Calu3 (cell line): ENCODE data around the gene GMCL2. TPM values are rescaled to one million over a fixed set of nuclear protein-coding genes. Genes with fewer than 3 reads are reported as not detected.

Experiments
- BruUV-seq: library from RNA; stranded (reverse); fragments of 400-500 nt; replicated peaks from 2 replicates; lab custom pipeline; 2021; lab: Mats Ljungman, UMichigan
- CTCF ChIA-PET: fragments of 300-600 bp; sonication (Branson Sonifier 250); formaldehyde crosslinking; loops from one replicate; lab custom pipeline; 2022; ENCODE audit warnings: antibody characterized with exemption; lab: Charles Lee
- DNase-seq: peaks from one replicate; pipeline ENCODE4 v3.0.0; 2022
- H3K27ac Mint-ChIP-seq: one replicate; pipeline ENCODE4 v1.8.0; 2022; ENCODE audit warnings: mixed read lengths; ENCODE audit not compliant: unreplicated experiment
- H3K27me3 Mint-ChIP-seq: one replicate; pipeline ENCODE4 v1.8.0; 2022; ENCODE audit warnings: mixed read lengths; ENCODE audit not compliant: unreplicated experiment
- H3K36me3 Mint-ChIP-seq: one replicate; pipeline ENCODE4 v1.8.0; 2022; ENCODE audit warnings: mild to moderate bottlenecking, moderate library complexity, mixed read lengths; ENCODE audit not compliant: insufficient read depth, unreplicated experiment
- H3K4me1 Mint-ChIP-seq: one replicate; pipeline ENCODE4 v1.8.0; 2022; ENCODE audit warnings: mild to moderate bottlenecking, low read depth, mixed read lengths; ENCODE audit not compliant: unreplicated experiment
- H3K4me3 Mint-ChIP-seq: one replicate; pipeline ENCODE4 v1.8.0; 2022; ENCODE audit warnings: mild to moderate bottlenecking, low read depth, moderate library complexity, mixed read lengths; ENCODE audit not compliant: unreplicated experiment
- H3K9me3 Mint-ChIP-seq: one replicate; pipeline ENCODE4 v1.8.0; 2022; ENCODE audit warnings: low read depth, mixed read lengths; ENCODE audit not compliant: unreplicated experiment
- intact Hi-C: fragments of 100-400 bp; cut with micrococcal nuclease; formaldehyde crosslinking; loops from one replicate; pipeline ENCODE4 v1.10.0; 2022; ENCODE audit not compliant: unreplicated experiment
- total RNA-seq: library from RNA; stranded (reverse); gene quantifications from 2 replicates; pipeline ENCODE4 v1.2.3, GENCODE V29; 2022
- TF ChIP-seq, protein P1 (sequence below): fragments of 200-600 bp; IDR thresholded peaks from one replicate; pipeline ENCODE4 v1.8.0; 2022; ENCODE audit warnings: antibody characterized with exemption; ENCODE audit not compliant: unreplicated experiment

GMCL2 gene
- total RNA-seq, 1 experiment from 2014 or later = not detected

DNA sequence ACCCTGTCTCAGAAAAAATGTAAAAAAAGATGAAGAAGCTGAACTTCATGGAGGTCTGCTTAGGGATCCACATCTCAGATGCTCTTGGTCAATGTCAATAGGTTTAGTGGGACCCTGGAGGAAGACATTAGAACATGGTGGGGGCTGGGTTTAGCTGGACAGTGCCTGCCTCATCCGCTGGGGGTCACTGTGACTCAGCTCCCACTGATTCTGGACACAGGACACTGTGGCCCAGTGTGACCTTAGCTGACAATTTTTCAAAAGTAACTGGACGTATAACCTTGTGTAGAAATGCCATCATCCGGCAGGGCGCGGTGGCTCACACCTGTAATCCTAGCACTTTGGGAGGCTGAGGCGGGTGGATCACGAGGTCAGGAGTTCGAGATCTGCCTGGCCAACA, 9.8 kb upstream of the GMCL2 start:
- DNase-seq = no peak
- Mint-ChIP-seq H3K36me3 (no peaks in the 10 kb centered on the region), H3K4me3 (no peak overlapping the region), H3K9me3 (peaks cover 8% of the 10 kb centered on the region), H3K27ac (no peak overlapping the region), H3K27me3 (peaks cover 46% of the 10 kb centered on the region), H3K4me1 (no peaks in the 10 kb centered on the region)
- BruUV-seq = no TSS peak
- CTCF ChIA-PET = interaction anchor here (0.8 kb wide), 1 partner anchor 683 kb away, joined by 3 read pairs; no protein-coding TSS in a partner anchor
- intact Hi-C loops = no loop called here
- TF ChIP-seq, protein P1, sequence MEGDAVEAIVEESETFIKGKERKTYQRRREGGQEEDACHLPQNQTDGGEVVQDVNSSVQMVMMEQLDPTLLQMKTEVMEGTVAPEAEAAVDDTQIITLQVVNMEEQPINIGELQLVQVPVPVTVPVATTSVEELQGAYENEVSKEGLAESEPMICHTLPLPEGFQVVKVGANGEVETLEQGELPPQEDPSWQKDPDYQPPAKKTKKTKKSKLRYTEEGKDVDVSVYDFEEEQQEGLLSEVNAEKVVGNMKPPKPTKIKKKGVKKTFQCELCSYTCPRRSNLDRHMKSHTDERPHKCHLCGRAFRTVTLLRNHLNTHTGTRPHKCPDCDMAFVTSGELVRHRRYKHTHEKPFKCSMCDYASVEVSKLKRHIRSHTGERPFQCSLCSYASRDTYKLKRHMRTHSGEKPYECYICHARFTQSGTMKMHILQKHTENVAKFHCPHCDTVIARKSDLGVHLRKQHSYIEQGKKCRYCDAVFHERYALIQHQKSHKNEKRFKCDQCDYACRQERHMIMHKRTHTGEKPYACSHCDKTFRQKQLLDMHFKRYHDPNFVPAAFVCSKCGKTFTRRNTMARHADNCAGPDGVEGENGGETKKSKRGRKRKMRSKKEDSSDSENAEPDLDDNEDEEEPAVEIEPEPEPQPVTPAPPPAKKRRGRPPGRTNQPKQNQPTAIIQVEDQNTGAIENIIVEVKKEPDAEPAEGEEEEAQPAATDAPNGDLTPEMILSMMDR = no peak

DNA sequence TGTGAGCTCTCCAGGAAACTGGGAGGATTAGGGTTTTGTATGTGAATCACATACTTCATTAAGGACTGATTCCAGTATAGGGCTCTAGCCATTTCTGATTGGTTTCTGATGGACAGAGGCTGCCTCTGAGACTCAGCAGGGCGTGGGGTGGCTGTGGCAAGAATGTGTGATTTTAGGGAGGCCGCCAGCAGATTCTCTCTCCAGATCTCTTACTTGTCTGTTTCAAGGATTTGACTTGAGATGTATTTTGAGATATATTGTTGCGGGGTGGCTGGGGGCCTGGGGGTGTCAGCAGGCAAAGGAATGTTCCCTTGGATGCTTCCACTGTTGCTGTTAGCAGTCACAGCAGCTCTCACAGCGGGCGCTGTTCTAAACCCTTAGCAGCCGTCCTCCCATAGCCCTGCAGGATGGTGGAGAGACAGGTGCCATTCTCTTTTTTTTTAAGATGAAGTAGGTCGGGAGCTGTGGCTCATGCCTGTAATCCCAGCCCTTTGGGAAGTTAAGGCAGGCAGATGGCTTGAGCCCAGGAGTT, 9.2 kb upstream of the GMCL2 start:
- no peaks in the 10 kb centered on the region for H3K4me1 Mint-ChIP-seq
- no TSS peak for BruUV-seq
- intact Hi-C loops = no loop called here
- no peak overlapping the region for H3K27ac Mint-ChIP-seq
- TF ChIP-seq, protein P1 = no peak
- peaks cover 46% of the 10 kb centered on the region for H3K27me3 Mint-ChIP-seq
- DNase-seq = no peak
- H3K4me3 Mint-ChIP-seq = no peak overlapping the region
- peaks cover 8% of the 10 kb centered on the region for H3K9me3 Mint-ChIP-seq
- no peaks in the 10 kb centered on the region for H3K36me3 Mint-ChIP-seq
- CTCF ChIA-PET = interaction anchor here (0.6 to 0.8 kb wide), 3 partner anchors 11 to 1374 kb away, joined by 3 to 15 read pairs (median 3); no protein-coding TSS in a partner anchor

DNA sequence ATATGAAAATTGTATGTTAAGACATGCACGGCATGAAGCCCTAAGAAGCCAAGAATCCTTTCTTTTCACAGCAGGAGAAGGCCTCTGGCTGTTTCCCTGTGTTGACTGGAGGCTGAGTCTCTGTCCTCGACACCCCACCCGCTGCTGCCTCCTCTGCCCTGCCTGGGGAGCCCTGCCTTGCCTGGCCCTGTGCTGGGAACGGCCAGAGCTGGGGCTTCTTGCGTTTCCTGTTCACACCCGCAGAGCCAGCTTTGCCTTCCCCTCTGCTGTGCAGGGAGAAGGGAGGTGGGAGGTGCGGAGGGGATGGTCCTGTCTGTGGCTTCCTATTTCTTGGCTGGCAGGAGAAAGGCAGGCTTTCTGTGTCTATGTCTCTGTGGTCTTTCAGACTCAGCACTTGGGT, 6.9 kb upstream of the GMCL2 start:
- no peaks in the 10 kb centered on the region for H3K4me1 Mint-ChIP-seq
- CTCF ChIA-PET = no interaction called here
- no peak overlapping the region for H3K27ac Mint-ChIP-seq
- peaks cover 51% of the 10 kb centered on the region for H3K27me3 Mint-ChIP-seq
- TF ChIP-seq, protein P1 = no peak
- BruUV-seq = no TSS peak
- H3K9me3 Mint-ChIP-seq = peaks cover 8% of the 10 kb centered on the region
- DNase-seq = no peak
- no peak overlapping the region for H3K4me3 Mint-ChIP-seq
- no peaks in the 10 kb centered on the region for H3K36me3 Mint-ChIP-seq
- intact Hi-C loops = no loop called here

DNA sequence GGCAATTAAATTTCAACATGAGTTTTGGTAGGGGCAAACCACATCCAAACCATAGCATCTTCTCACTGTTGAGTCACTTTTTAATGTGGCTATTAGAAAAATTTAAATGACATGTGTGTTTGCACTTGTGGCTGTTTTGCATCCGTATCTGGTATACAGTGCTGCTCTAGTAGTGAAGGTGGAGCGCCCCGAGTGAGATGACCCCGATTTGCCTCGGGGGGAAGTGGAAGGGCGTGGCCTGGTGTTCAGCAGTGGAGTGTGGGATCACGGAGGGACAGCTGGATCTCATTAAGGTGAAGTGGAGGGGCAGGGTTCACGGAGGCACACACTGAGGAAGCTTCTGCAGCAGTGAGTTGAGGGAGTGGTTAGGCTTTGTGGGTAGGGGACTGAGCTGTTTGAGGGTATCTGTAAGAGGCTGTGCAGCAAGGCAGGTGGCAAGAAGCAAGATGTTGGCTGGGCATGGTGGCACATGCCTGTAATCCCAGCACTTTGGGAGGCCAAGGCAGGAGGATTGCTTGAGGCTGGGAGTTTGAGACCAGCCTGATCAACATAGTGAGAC, 6.2 kb upstream of the GMCL2 start:
- TF ChIP-seq, protein P1 = no peak
- H3K4me1 Mint-ChIP-seq = no peaks in the 10 kb centered on the region
- CTCF ChIA-PET = no interaction called here
- no TSS peak for BruUV-seq
- H3K27me3 Mint-ChIP-seq = peaks cover 57% of the 10 kb centered on the region
- DNase-seq = no peak
- H3K9me3 Mint-ChIP-seq = peaks cover 8% of the 10 kb centered on the region
- no peak overlapping the region for H3K27ac Mint-ChIP-seq
- H3K36me3 Mint-ChIP-seq = no peaks in the 10 kb centered on the region
- H3K4me3 Mint-ChIP-seq = no peak overlapping the region
- intact Hi-C loops = no loop called here
